BLaER1 (cell line): ENCODE data around the gene IPO4.

ENCODE experiments used
- H3K27ac ChIP-seq: shearing (Covaris generic); formaldehyde crosslinking; 2 replicates; pipeline ENCODE4 v1.8.1; 2022
- H3K27me3 ChIP-seq: shearing (Covaris generic); formaldehyde crosslinking; 2 replicates; pipeline ENCODE4 v1.8.1; 2022
- H3K36me3 ChIP-seq: shearing (Covaris generic); formaldehyde crosslinking; 2 replicates; pipeline ENCODE4 v1.8.1; 2022
- H3K4me1 ChIP-seq: shearing (Covaris generic); formaldehyde crosslinking; 2 replicates; pipeline ENCODE4 v1.8.1; 2022
- H3K4me2 ChIP-seq: shearing (Covaris generic); formaldehyde crosslinking; 2 replicates; pipeline ENCODE4 v1.8.1; 2022
- H3K4me3 ChIP-seq: shearing (Covaris generic); formaldehyde crosslinking; 2 replicates; pipeline ENCODE4 v1.8.1; 2022
- H3K9ac ChIP-seq: shearing (Covaris generic); formaldehyde crosslinking; 2 replicates; pipeline ENCODE4 v1.8.1; 2022
- H3K9me3 ChIP-seq: shearing (Covaris generic); formaldehyde crosslinking; 2 replicates; pipeline ENCODE4 v1.8.1; 2022
- H4K20me1 ChIP-seq: shearing (Covaris generic); formaldehyde crosslinking; 2 replicates; pipeline ENCODE4 v1.8.1; 2022
- Cebpa-rat ChIP-seq: shearing (Covaris generic); IDR thresholded peaks from 2 replicates; pipeline ENCODE4 v1.8.1; 2022

Gene IPO4

DNA sequence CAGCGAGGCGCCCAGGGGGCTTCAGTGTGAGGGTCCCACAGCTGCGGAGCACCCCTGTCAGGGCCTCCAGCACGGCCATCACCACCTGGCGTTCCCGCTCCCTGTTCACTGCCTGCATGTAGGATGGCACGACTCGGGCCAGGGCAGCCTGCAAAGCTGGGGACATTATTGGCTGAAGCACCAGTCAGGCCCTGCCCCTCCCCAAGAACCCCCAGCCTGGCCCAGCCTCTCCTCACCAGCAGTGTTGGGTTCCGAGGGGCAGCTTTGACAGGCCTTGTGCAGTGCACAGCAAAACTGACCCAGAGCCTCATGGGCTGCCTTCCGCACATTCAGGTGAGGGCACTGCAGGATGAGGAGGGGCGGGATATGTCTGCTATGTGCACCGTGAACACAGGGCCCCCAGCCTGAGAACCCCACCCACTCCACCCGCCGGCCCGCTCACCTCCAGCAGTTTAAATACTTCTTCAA is 5.6 kb downstream of the IPO4 start:
- H3K27me3 ChIP-seq: no peaks in the 10 kb centered on the region
- peaks cover 15% of the 10 kb centered on the region; the same call in 1 of the 2 replicates for H4K20me1 ChIP-seq
- H3K27ac ChIP-seq: no peak overlapping the region
- no peak overlapping the region for H3K4me2 ChIP-seq
- H3K4me3 ChIP-seq: no peak overlapping the region
- H3K9ac ChIP-seq: no peak overlapping the region
- TF ChIP-seq Cebpa-rat: no peak
- H3K36me3 ChIP-seq: peaks cover 92% of the 10 kb centered on the region
- peaks cover 41% of the 10 kb centered on the region for H3K4me1 ChIP-seq
- H3K9me3 ChIP-seq: no peaks in the 10 kb centered on the region

DNA sequence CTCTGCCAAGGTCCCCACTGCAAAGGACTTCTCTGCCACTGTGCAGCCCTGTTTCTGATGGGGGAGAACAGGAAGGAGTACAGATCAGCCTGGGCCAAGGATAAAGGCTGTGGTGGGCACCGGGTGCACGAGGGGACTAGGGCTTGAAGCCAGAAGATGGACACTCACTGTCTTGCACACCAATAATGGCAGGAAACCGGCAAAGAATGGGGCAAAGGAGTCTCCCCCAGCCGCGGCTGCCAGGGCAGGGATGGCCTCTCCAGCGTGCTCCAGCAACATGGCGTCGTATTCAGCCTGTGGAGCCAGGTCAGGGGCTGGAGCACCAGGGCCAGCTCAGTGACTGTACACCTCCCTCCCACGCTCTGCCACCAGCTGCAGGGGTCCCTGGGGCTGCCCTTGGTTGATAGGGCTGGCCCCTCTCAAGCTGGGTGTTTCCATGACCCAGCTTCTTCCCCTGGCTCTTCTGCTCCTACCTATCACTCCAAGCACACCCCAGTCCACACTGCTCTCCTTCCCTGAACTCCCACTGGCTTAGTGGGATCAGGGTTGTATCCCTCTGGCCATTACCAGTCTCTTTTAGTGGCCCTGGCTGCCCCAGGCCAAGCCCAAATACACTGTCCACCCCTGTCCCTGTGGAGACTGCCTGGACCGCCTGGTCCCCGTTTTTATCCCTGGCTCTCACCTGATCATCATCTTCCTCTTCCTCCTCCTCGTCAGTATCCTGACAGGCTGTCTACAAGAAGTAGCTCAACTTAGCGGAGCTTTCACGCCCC is 6.3 kb downstream of the IPO4 start:
- Histone ChIP-seq H3K4me3 (no peak overlapping the region), H3K27me3 (no peaks in the 10 kb centered on the region), H3K36me3 (peaks cover 99% of the 10 kb centered on the region), H4K20me1 (peaks cover 15% of the 10 kb centered on the region; the same call in 1 of the 2 replicates), H3K4me2 (no peak overlapping the region), H3K4me1 (peaks cover 34% of the 10 kb centered on the region), H3K27ac (no peak overlapping the region), H3K9ac (no peak overlapping the region), H3K9me3 (no peaks in the 10 kb centered on the region)
- TF ChIP-seq Cebpa-rat: no peak

DNA sequence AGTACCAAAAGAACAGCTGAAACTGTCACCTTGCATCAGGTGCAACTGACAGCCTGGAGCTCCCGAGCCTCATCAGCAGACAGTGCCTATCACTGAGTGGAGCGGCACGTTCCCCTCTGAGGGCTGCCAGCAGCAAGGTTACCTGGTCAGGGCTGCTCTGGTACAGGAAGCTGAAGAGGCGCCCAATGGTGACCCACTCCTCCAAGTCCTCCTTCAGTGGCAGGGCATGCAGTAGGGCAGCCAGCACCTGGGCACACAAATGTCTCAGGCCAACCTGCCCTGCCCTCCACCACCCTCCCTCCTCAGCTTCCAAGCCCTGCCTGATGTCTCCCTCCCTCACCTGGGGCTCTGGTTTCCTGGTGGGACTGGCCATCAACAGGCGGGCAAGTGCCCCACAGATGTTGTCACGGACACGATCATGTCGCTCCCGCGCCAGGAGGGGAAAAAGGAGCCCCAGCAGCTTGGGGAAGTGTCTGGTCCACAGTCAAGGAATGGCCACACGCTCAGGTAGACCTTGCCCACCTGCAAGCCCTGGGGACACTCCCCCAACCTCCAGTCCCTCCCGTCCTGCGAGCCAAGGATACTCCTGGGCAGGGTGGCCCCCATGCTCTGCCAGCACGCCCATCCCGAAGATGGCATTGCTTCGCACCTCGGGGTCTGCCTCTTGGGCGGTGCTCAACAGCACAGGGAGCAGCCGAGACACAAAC is 7.1 kb downstream of the IPO4 start:
- no peak overlapping the region for H3K4me3 ChIP-seq
- no peak overlapping the region for H3K27ac ChIP-seq
- H3K4me2 ChIP-seq: no peak overlapping the region
- no peaks in the 10 kb centered on the region for H3K9me3 ChIP-seq
- peaks cover 99% of the 10 kb centered on the region for H3K36me3 ChIP-seq
- TF ChIP-seq Cebpa-rat: no peak
- H3K4me1 ChIP-seq: peaks cover 26% of the 10 kb centered on the region
- peaks cover 15% of the 10 kb centered on the region; the same call in 1 of the 2 replicates for H4K20me1 ChIP-seq
- no peaks in the 10 kb centered on the region for H3K27me3 ChIP-seq
- H3K9ac ChIP-seq: no peak overlapping the region

DNA sequence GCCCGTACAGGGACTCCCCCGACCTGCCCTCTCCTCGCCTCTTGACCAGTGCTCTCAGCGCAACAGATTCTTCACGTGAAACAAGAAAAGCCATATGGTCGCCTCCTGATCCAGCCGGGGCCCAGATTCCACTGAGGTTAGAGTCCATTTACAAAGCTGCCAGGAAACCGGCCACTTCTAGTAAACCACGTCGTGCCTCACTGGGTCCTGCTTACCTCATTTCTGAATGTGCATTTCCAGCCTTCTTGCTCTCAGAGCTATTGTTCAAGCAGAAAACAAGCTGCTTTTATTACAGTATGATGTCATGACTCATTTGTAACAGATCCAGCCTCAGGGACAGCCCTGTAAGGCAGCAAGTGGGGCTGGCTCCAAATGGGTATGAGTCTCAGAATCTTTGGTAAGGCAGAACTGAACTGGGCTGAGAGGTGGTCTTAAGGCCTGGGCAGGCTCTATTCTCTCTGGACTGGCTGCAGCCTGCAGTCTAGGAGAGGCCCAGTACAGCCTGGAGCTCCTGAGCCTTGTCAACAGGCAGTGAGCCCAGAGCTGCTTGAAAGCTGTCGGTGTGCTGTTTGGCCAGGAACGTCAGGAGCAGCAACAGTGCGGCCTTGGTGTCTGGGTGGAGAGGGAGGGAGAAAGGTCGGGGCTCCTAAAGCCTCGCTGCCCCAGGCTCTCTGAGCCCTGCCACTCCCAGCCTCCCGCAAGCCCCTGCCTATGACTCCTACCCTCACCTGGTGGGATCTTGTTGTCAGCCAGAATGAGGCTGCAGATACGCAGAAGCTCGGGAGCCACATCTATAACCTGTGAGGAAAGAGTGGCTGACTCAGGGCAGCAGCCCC is 8.4 kb downstream of the IPO4 start:
- Histone ChIP-seq H3K36me3 (peaks cover 89% of the 10 kb centered on the region), H3K4me1 (peaks cover 26% of the 10 kb centered on the region), H3K4me3 (no peak overlapping the region), H3K27ac (peak overlapping the region; percentile 41), H3K9ac (peak overlapping the region; percentile 44; the same call in 1 of the 2 replicates), H4K20me1 (peaks cover 15% of the 10 kb centered on the region; the same call in 1 of the 2 replicates), H3K9me3 (no peaks in the 10 kb centered on the region), H3K27me3 (no peaks in the 10 kb centered on the region), H3K4me2 (peak overlapping the region; percentile 69)
- TF ChIP-seq Cebpa-rat: no peak

DNA sequence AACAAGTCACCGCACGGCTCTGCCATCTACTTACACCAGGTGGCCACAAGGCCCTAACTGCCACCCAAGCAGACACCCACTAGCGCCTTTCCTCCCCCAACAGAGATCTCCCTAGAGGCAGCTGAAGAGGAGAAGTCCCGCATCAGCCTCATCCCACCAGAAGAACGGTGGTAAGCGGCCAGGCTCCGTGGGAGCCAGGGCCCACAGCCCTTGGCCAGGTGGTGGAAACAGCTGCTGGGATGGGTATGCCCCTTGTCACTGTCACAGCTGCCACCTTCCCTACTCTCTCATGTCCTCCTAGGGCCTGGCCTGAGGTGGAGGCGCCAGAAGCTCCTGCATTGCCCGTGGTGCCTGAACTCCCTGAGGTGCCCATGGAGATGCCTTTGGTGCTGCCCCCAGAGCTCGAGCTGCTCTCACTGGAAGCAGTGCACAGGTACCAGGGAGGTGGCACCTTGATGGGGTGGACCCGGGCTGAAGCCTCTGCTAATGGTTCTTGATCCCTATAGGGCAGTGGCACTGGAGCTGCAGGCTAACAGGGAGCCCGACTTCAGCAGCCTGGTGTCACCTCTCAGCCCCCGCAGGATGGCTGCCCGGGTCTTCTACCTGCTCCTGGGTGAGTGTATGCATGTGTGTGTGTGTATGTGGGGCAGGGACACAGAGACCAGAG is 9.2 kb downstream of the IPO4 start:
- Histone ChIP-seq H3K9me3 (no peaks in the 10 kb centered on the region), H3K4me1 (peaks cover 26% of the 10 kb centered on the region), H3K36me3 (peaks cover 81% of the 10 kb centered on the region), H3K4me2 (peak overlapping the region; percentile 69), H4K20me1 (peaks cover 15% of the 10 kb centered on the region; the same call in 1 of the 2 replicates), H3K4me3 (no peak overlapping the region), H3K27ac (peak overlapping the region; percentile 41), H3K9ac (peak overlapping the region; percentile 44; the same call in 1 of the 2 replicates), H3K27me3 (no peaks in the 10 kb centered on the region)
- TF ChIP-seq Cebpa-rat: no peak

DNA sequence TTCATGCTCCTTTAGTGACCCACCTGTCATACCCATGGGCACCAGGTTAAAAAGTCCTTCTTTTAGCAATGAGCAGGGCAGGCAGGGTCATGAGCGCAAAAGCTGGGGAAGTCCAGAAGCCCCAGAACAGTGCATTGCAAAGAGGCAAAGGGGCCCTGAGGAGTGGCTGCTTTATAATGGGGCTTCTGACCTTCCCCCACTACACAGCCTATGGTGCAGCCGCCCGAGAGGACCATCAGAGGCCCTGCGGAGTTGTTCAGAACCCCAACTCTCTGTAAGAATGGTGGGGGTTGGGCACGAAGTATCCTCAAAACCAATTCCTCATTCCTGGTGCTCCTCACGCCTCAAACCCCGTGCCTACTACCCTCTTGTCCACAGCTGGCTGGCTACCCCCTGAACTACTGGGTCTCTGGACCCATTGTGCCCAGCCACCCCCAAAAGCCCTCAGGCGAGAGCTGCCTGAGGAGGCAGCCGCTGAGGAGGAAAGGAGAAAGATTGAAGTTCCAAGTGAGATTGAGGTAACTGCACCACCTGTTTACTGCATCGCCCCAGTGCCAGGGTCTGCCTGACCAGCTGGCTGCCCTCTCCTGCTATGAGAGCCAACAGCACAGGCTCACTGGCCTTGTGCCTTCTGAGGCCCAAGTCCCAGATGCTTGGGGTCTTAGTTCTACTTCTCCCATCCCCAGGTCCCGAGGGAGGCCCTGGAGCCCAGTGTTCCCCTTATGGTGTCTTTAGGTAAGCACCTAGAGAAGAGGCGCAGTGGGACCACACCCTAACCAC is 10.0 kb downstream of the IPO4 start:
- 0 out of 2 replicates have a peak overlapping the region, but pooled peaks have one; percentile 4 for H3K9ac ChIP-seq
- H3K36me3 ChIP-seq: peaks cover 74% of the 10 kb centered on the region
- no peak for TF ChIP-seq Cebpa-rat
- no peaks in the 10 kb centered on the region for H3K9me3 ChIP-seq
- H3K4me2 ChIP-seq: peak overlapping the region; percentile 69
- no peaks in the 10 kb centered on the region for H3K27me3 ChIP-seq
- no peak overlapping the region for H3K4me3 ChIP-seq
- H4K20me1 ChIP-seq: peaks cover 15% of the 10 kb centered on the region; the same call in 1 of the 2 replicates
- peaks cover 26% of the 10 kb centered on the region for H3K4me1 ChIP-seq
- H3K27ac ChIP-seq: peak overlapping the region; percentile 41; the same call in 1 of the 2 replicates

DNA sequence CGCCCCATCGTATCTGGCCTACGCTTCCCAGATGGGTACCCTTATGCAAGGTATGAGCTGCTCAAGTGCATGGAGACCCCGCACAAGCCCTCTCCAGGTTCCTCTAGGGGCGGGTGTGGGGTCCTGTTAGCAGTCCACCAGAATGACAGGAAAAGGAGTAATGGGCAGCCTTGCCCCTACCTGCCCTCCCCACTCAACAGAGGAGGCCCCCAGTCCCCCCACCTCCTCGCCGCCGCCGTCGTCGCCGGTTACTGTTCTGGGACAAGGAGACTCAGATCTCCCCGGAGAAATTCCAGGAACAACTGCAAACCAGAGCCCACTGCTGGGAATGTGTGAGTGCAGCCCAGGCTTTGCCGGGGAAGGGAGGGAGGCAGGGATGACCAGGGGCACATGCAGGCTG is 10.7 kb downstream of the IPO4 start:
- H3K9me3 ChIP-seq: no peaks in the 10 kb centered on the region
- no peak overlapping the region for H3K27ac ChIP-seq
- peaks cover 28% of the 10 kb centered on the region for H3K4me1 ChIP-seq
- no peak for TF ChIP-seq Cebpa-rat
- H3K4me3 ChIP-seq: no peak overlapping the region
- H4K20me1 ChIP-seq: peaks cover 15% of the 10 kb centered on the region; the same call in 1 of the 2 replicates
- peaks cover 70% of the 10 kb centered on the region for H3K36me3 ChIP-seq
- no peak overlapping the region for H3K9ac ChIP-seq
- peaks cover 2% of the 10 kb centered on the region; the same call in 1 of the 2 replicates for H3K27me3 ChIP-seq
- no peak overlapping the region for H3K4me2 ChIP-seq

DNA sequence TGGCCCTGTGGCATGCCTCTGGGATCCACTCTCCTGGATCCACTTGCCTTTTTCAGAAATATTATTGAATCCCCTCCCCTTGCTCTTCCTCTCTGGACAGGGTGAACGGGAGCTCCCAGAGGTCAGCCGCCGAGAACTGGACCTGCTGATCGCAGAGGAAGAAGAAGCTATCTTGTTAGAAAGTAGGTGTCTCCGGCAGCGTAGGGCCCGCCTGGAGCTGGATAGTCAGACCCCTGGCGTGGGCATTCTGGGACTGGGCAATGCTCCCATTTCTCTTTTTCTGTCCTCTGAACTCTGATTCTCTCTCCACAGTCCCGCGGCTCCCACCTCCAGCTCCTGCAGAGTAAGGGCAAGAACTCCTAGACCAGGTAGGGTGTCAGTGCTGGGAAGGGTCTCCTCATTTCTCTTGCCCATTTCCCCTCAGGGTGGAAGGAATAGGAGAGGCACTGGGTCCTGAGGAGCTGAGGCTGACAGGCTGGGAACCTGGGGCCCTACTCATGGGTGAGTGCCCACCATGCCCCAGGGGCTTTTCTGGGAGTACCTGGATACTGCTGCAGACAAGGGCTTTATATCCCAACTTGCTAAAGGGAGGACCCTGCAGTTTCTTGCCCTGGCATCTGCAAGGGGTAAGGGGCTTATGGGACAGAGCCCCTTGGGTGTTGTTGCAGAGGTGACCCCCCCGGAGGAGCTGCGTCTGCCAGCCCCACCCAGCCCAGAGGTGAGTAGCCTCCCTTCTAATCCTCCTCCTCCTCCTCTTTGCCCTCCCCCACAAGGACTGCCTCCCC is 11.4 kb downstream of the IPO4 start:
- H3K9ac ChIP-seq: no peak overlapping the region
- peaks cover 34% of the 10 kb centered on the region for H3K4me1 ChIP-seq
- peaks cover 8% of the 10 kb centered on the region for H3K27me3 ChIP-seq
- no peak overlapping the region for H3K4me3 ChIP-seq
- no peaks in the 10 kb centered on the region for H3K9me3 ChIP-seq
- no peak for TF ChIP-seq Cebpa-rat
- H4K20me1 ChIP-seq: peaks cover 15% of the 10 kb centered on the region; the same call in 1 of the 2 replicates
- no peak overlapping the region for H3K4me2 ChIP-seq
- H3K27ac ChIP-seq: no peak overlapping the region
- H3K36me3 ChIP-seq: peaks cover 64% of the 10 kb centered on the region
